Measurements from ENCODE around the gene NANOS3. TPM values are rescaled to one million over a fixed set of nuclear protein-coding genes. Genes with fewer than 3 reads are reported as not detected.
A peak's percentile ranks its signal among the peaks of the same experiment; 100 is the strongest.

NANOS3 gene
- total RNA-seq, 2 donors from 2014 or later = 1.5 TPM; not detected in 1

DNA sequence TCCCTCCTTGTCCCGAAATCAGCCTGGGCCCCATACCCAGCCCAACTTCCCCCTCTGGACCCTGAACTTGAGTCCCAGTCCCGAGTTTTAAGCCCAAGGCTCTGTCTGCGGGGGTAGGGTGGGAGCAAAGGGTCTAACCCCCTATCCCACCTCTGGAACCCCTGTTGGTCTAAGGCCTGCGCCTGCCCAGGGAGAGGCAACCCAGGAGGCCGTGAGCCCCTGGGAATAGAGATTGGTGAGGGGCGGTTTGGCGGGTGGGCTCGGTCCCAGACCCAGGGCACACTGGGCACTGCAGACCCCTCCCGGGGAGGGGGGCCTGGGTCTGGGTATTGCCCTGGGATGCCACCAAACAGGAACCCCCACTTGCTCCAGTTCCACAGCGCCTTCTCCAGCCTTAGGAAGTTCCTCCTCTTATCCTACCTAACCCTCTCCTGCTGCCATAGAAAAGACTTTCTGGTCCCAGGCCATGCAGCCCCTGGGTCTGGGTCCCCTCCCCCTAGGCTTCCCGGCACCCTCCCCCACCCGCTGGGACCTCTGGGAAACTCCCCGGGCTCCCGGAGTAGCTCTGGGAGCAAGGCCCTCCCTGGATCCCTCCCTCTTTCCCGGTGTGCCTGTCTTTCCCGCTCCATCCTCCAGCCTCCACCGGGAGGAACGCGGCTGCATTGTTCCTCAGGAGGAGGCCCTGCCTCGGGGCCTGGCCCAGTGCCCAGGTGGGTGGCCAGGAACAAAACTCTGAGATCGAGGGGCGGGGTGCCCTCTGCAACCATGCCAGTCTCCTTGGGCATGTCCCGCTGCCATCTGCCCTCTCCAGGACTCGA, 33.6 kb upstream of the NANOS3 start:
- TF ChIP-seq, protein P1, sequence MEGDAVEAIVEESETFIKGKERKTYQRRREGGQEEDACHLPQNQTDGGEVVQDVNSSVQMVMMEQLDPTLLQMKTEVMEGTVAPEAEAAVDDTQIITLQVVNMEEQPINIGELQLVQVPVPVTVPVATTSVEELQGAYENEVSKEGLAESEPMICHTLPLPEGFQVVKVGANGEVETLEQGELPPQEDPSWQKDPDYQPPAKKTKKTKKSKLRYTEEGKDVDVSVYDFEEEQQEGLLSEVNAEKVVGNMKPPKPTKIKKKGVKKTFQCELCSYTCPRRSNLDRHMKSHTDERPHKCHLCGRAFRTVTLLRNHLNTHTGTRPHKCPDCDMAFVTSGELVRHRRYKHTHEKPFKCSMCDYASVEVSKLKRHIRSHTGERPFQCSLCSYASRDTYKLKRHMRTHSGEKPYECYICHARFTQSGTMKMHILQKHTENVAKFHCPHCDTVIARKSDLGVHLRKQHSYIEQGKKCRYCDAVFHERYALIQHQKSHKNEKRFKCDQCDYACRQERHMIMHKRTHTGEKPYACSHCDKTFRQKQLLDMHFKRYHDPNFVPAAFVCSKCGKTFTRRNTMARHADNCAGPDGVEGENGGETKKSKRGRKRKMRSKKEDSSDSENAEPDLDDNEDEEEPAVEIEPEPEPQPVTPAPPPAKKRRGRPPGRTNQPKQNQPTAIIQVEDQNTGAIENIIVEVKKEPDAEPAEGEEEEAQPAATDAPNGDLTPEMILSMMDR (IDR thresholded peaks at IDR 0.05) = peak in 1 of 4 experiments; percentile 10
- TF ChIP-seq POLR2AphosphoS5 (IDR thresholded peaks at IDR 0.05) (peak; percentile 58), POLR2A (IDR thresholded peaks at IDR 0.05) (peak; percentile 40)
- peak overlapping the region; percentile 98 to 99 for H3K27ac ChIP-seq
- no peaks in the 10 kb centered on the region for H3K27me3 ChIP-seq (replicated peaks; ENCODE audit: insufficient read depth)
- peak overlapping the region; percentile 91 to 96 for H3K4me3 ChIP-seq
- no peaks in the 10 kb centered on the region for H3K9me3 ChIP-seq
- intact Hi-C loops (cut with DNase I) = no loop called here
- H3K36me3 ChIP-seq = no peaks in the 10 kb centered on the region
- peak; percentile 76 for DNase-seq (ENCODE audit: low spot score)
- H3K4me1 ChIP-seq (replicated peaks) = peaks cover 24% of the 10 kb centered on the region
- 7% methylated on average over 21 of the region's 24 CpGs for WGBS

DNA sequence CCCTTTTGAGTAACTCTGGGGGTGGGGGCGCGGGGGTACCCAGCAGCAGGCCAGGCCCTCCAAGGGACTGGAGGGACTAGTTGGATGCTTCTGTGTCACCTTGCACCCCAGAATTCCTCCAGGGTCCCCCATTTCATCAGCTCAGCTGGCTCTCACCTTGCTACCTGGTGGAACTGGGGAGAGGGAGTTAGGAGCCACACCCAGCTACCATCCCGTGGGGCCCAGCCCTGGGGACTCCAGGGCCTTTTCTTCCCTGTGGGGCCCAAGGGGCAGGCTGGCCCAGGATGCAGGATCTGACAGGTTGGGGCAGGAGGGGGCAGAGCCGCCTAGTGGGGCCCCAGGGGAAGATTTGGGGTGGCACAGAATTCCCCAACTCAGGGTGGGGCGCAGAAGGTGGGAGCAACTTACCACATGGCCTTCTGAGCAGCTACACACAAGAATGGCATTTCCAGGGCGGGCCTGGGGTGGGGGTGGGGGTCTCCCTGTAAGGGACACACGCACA, 32.8 kb upstream of the NANOS3 start:
- TF ChIP-seq POLR2AphosphoS5 (IDR thresholded peaks at IDR 0.05) = no peak
- TF ChIP-seq POLR2A (IDR thresholded peaks at IDR 0.05) = no peak
- TF ChIP-seq, protein P1 (IDR thresholded peaks at IDR 0.05) = no peak
- H3K27me3 ChIP-seq (replicated peaks; ENCODE audit: insufficient read depth) = no peaks in the 10 kb centered on the region
- H3K36me3 ChIP-seq = no peaks in the 10 kb centered on the region
- H3K27ac ChIP-seq = peak overlapping the region; percentile 98 to 99
- intact Hi-C loops (cut with DNase I) = no loop called here
- H3K9me3 ChIP-seq = no peaks in the 10 kb centered on the region
- H3K4me1 ChIP-seq (replicated peaks) = peaks cover 24% of the 10 kb centered on the region
- no peak for DNase-seq (ENCODE audit: low spot score)
- no peak overlapping the region for H3K4me3 ChIP-seq
- WGBS = 40% methylated on average over 7 of the region's 7 CpGs

DNA sequence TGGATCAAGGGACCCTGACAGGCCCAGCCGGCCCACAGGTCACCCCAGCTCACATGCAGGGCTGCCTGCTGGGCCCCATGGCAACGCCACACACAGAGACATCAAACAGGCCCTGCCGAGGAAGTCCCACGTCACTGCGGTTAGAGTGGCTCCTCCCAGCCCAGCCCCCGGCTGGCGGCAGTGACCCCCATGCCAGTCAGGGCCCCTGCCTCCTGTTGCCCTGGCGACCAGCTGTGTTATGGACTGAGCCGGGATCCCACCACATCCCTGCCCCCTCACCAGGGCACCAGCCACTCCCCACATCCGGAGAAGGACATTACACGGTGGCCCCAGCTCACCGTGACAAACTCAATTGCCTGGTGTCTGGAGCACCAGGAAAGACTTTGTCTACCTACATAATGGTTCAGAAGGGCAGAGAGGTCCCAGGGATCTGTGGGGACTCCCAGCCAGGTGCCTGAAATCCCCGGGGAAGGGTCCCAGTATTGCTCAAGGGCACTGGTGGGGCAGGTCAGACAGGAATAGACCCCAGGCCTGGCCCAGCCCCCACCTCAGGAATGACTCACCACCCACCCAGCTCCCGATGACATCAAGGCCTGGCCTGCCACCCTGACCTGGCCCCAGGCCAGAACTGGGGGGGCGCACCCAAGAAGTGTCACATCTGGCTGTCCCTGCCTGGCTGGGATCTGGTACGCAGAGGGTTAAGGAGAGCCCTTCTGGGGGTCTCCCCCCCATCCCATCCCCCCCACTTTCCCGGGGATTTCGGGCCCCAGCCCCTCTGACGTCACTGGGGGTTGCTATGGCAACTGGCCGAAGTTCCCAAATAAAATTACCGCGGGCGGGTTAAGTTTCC, 30.2 kb upstream of the NANOS3 start:
- 10% methylated on average over 23 of the region's 23 CpGs for WGBS
- Histone ChIP-seq H3K27me3 (replicated peaks; ENCODE audit: insufficient read depth) (no peaks in the 10 kb centered on the region), H3K4me3 (peak overlapping the region; percentile 41 to 51), H3K36me3 (no peaks in the 10 kb centered on the region), H3K27ac (peak overlapping the region; percentile 98 to 99), H3K9me3 (no peaks in the 10 kb centered on the region), H3K4me1 (replicated peaks) (peaks cover 16% of the 10 kb centered on the region)
- intact Hi-C loops (cut with DNase I) = no loop called here
- DNase-seq (ENCODE audit: low spot score) = peak; percentile 86
- TF ChIP-seq POLR2A (IDR thresholded peaks at IDR 0.05) (peak; percentile 33), POLR2AphosphoS5 (IDR thresholded peaks at IDR 0.05) (peak; percentile 57)
- TF ChIP-seq, protein P1 (IDR thresholded peaks at IDR 0.05) = no peak

DNA sequence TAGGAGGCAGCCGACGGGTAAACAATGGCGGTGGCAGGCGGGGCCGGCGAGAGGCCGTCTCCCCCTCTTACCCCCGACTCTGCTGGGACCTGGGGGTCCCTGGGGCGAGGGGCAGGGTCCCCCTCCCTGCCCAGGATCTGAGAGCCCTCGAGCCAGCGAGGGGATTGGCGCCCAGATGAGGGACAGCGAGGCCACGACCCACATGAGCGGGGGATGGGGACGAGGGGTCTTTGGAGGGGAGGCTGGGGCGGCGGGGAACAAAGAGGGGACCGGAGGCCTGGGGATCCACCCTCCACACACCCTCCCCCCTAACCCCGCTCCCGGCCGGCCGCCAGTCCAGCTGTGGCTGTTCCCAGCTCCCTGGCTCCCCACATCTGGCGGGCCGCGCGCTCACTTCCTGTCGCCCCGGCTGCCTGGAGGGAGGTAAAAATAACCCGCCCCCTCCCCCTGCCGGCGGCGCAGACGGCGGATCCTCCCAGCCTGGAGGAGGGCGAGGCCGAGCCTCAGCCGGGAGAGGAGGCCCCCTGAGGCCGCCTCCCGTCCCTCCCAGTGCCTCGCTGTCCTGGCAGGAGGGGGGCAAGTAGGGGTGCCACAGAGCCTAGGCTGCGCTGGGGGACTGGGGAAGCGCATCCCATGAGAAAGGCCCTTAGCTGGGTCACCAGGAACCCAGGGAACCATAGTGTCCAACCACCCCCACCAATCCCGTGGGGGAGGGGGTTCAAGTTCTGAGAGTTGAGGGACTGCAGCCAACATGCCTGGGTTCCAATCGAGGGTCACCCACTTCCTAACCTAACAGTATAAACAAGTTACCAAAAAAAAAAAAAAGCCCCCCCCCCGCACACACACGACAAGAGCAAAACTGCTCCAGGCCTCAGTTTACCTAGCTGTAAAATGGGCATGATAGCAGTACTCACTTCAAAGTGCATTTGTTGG, 29.3 kb upstream of the NANOS3 start:
- peak; percentile 83 for DNase-seq (ENCODE audit: low spot score)
- TF ChIP-seq POLR2AphosphoS5 (IDR thresholded peaks at IDR 0.05) (peak; percentile 75), POLR2A (IDR thresholded peaks at IDR 0.05) (peak; percentile 72)
- TF ChIP-seq, protein P1 (IDR thresholded peaks at IDR 0.05) = peak in 3 of 4 experiments; percentile 29 to 70 (median 57)
- Histone ChIP-seq H3K4me1 (replicated peaks) (peaks cover 16% of the 10 kb centered on the region), H3K4me3 (peak overlapping the region; percentile 41 to 51), H3K27me3 (replicated peaks; ENCODE audit: insufficient read depth) (no peaks in the 10 kb centered on the region), H3K27ac (peak overlapping the region; percentile 98 to 99), H3K9me3 (no peaks in the 10 kb centered on the region), H3K36me3 (no peaks in the 10 kb centered on the region)
- intact Hi-C loops (cut with DNase I) = no loop called here
- WGBS = 2% methylated on average over 39 of the region's 47 CpGs

Measured in prostate gland (tissue), 2 donors.